Skeletal muscle cell (primary cell): ENCODE results near the gene GATAD2B.
"Not testable (repeated sequence)": the region's sequence is repeated elsewhere in the genome, so short reads cannot be mapped to it uniquely, and the experiment has no call there.

ENCODE experiments used
- DNase-seq: peaks from one replicate; pipeline ENCODE4 v3.0.0-alpha.2; 2010; ENCODE audit warnings: low read depth
- H3K4me3 ChIP-seq: 2 replicates; pipeline ENCODE4 v1.5.1; 2011; ENCODE audit warnings: low read depth, mild to moderate bottlenecking, control low read depth, low read length, moderate library complexity

The GATAD2B gene

GRCh38 chr1:153790313-153790965 is 132.3 kb downstream of the GATAD2B start:
- DNase-seq = peak; percentile 43
- peak overlapping the region; percentile 25 for H3K4me3 ChIP-seq

- no peak for DNase-seq
- no peak overlapping the region for H3K4me3 ChIP-seq
These were observed 133.2 kb downstream of the GATAD2B start for GRCh38 chr1:153789478-153790034.

GRCh38 chr1:153786038-153786790 is 136.6 kb downstream of the GATAD2B start:
- DNase-seq = no peak

GRCh38 chr1:153783233-153784190 is 139.3 kb downstream of the GATAD2B start:
- peak; percentile 64 for DNase-seq
- H3K4me3 ChIP-seq = peak overlapping the region; percentile 70

More at GRCh38 chr1:153786038-153786790, 136.6 kb downstream of the GATAD2B start:
- H3K4me3 ChIP-seq = no peak overlapping the region

GRCh38 chr1:153782648-153783047 is 140.1 kb downstream of the GATAD2B start:
- peak overlapping the region; percentile 70 for H3K4me3 ChIP-seq
- DNase-seq = not testable (repeated sequence)

GRCh38 chr1:153780551-153780950 is 142.2 kb downstream of the GATAD2B start:
- no peak for DNase-seq
- no peak overlapping the region for H3K4me3 ChIP-seq

- no peak overlapping the region for H3K4me3 ChIP-seq
- no peak for DNase-seq
These were observed 142.8 kb downstream of the GATAD2B start for GRCh38 chr1:153779781-153780541.

- no peak overlapping the region for H3K4me3 ChIP-seq
- no peak for DNase-seq
These were observed 143.8 kb downstream of the GATAD2B start for GRCh38 chr1:153778824-153779519.

- no peak for DNase-seq
- no peak overlapping the region for H3K4me3 ChIP-seq
These were observed 144.5 kb downstream of the GATAD2B start for GRCh38 chr1:153778051-153778823.

- H3K4me3 ChIP-seq = no peak overlapping the region
- no peak for DNase-seq
These were observed 145.1 kb downstream of the GATAD2B start for GRCh38 chr1:153777648-153778047.

GRCh38 chr1:153776845-153777370 is 145.9 kb downstream of the GATAD2B start:
- H3K4me3 ChIP-seq = no peak overlapping the region
- no peak for DNase-seq

- peak overlapping the region; percentile 68 for H3K4me3 ChIP-seq
- DNase-seq = no peak
These were observed 146.4 kb downstream of the GATAD2B start for GRCh38 chr1:153776352-153776751.

- H3K4me3 ChIP-seq = peak overlapping the region; percentile 68
- no peak for DNase-seq
These were observed 147.1 kb downstream of the GATAD2B start for GRCh38 chr1:153775458-153776327.

GRCh38 chr1:153774780-153775457 is 147.9 kb downstream of the GATAD2B start, which contains the start of gene SLC27A3:
Gene SLC27A3 (plus strand): TSS chr1:153775407. CDS start chr1:153775498, 91 bp downstream.
- peak within 1 kb of the TSS; percentile 68 for H3K4me3 ChIP-seq
- no peak for DNase-seq

GRCh38 chr1:153774026-153774595 is 148.7 kb downstream of the GATAD2B start:
- no peak overlapping the region for H3K4me3 ChIP-seq
- DNase-seq = no peak
